ENCODE data around the gene FER. TPM values are rescaled to one million over a fixed set of nuclear protein-coding genes. Genes with fewer than 3 reads are reported as not detected.

The FER gene
- polyA plus RNA-seq, 1 experiment: 19.0 TPM

GRCh38 chr5:109160468-109160867, 412.8 kb downstream of the FER start:
- ChIA-PET POLR2A (interaction anchor here (0.6 kb wide), 1 partner anchor 72 kb away, joined by 3 read pairs; no protein-coding TSS in a partner anchor), CTCF (interaction anchor here (1.0 kb wide), 1 partner anchor 245 kb away, joined by 3 read pairs; no protein-coding TSS in a partner anchor)
- no peak for DNase-seq (ENCODE audit: low read depth, low spot score)
- TF ChIP-seq CTCF (IDR thresholded peaks at IDR 0.05; ENCODE audit: low read depth, low read length): no peak
- Histone ChIP-seq H3K4me3 (ENCODE audit: low read depth, low read length) (no peak overlapping the region), H3K9me3 (ENCODE audit: control insufficient read depth, insufficient read depth, low read length) (no peaks in the 10 kb centered on the region), H3K27ac (ENCODE audit: low read depth, low read length) (no peak overlapping the region), H3K27me3 (ENCODE audit: control insufficient read depth, insufficient read depth, low read length) (no peaks in the 10 kb centered on the region)

- POLR2A ChIA-PET: no interaction called here
- TF ChIP-seq CTCF (IDR thresholded peaks at IDR 0.05; ENCODE audit: low read depth, low read length): no peak
- Histone ChIP-seq H3K4me3 (ENCODE audit: low read depth, low read length) (no peak overlapping the region), H3K27ac (ENCODE audit: low read depth, low read length) (no peak overlapping the region), H3K27me3 (ENCODE audit: control insufficient read depth, insufficient read depth, low read length) (no peaks in the 10 kb centered on the region), H3K9me3 (ENCODE audit: control insufficient read depth, insufficient read depth, low read length) (no peaks in the 10 kb centered on the region)
- DNase-seq (ENCODE audit: low read depth, low spot score): no peak
- CTCF ChIA-PET: interaction anchor here (0.6 kb wide), 1 partner anchor 82 kb away, joined by 3 read pairs; no protein-coding TSS in a partner anchor
These were observed 414.4 kb downstream of the FER start for GRCh38 chr5:109161914-109162683.

GRCh38 chr5:109163336-109163735, 415.6 kb downstream of the FER start:
- no peak for DNase-seq (ENCODE audit: low read depth, low spot score)
- H3K27ac ChIP-seq (ENCODE audit: low read depth, low read length): no peak overlapping the region
- ChIA-PET POLR2A (no interaction called here), CTCF (no interaction called here)
- no peak for TF ChIP-seq CTCF (IDR thresholded peaks at IDR 0.05; ENCODE audit: low read depth, low read length)
- H3K4me3 ChIP-seq (ENCODE audit: low read depth, low read length): no peak overlapping the region
- no peaks in the 10 kb centered on the region for H3K9me3 ChIP-seq (ENCODE audit: control insufficient read depth, insufficient read depth, low read length)
- H3K27me3 ChIP-seq (ENCODE audit: control insufficient read depth, insufficient read depth, low read length): no peaks in the 10 kb centered on the region

GRCh38 chr5:109164001-109164400, 416.3 kb downstream of the FER start:
- ChIA-PET CTCF (no interaction called here), POLR2A (no interaction called here)
- DNase-seq (ENCODE audit: low read depth, low spot score): no peak
- Histone ChIP-seq H3K27ac (ENCODE audit: low read depth, low read length) (no peak overlapping the region), H3K4me3 (ENCODE audit: low read depth, low read length) (no peak overlapping the region), H3K27me3 (ENCODE audit: control insufficient read depth, insufficient read depth, low read length) (no peaks in the 10 kb centered on the region), H3K9me3 (ENCODE audit: control insufficient read depth, insufficient read depth, low read length) (no peaks in the 10 kb centered on the region)
- TF ChIP-seq CTCF (IDR thresholded peaks at IDR 0.05; ENCODE audit: low read depth, low read length): no peak

- POLR2A ChIA-PET: no interaction called here
- Histone ChIP-seq H3K9me3 (ENCODE audit: control insufficient read depth, insufficient read depth, low read length) (no peaks in the 10 kb centered on the region), H3K27ac (ENCODE audit: low read depth, low read length) (no peak overlapping the region), H3K27me3 (ENCODE audit: control insufficient read depth, insufficient read depth, low read length) (no peaks in the 10 kb centered on the region), H3K4me3 (ENCODE audit: low read depth, low read length) (no peak overlapping the region)
- TF ChIP-seq CTCF (IDR thresholded peaks at IDR 0.05; ENCODE audit: low read depth, low read length): no peak
- CTCF ChIA-PET: no interaction called here
- no peak for DNase-seq (ENCODE audit: low read depth, low spot score)
These were observed 419.9 kb downstream of the FER start for GRCh38 chr5:109167586-109167985.

All from AG04450 (cell line).